IMR-90 (cell line): ENCODE data around the gene B4GALNT3. TPM values are rescaled to one million over a fixed set of nuclear protein-coding genes. Genes with fewer than 3 reads are reported as not detected.

Experiments used
- ATAC-seq: fragments of 200-7000 bp; cut with Tn5 transposase; 2 replicates; pipeline ENCODE4 v1.9.1; 2020; ENCODE audit warnings: low read depth, mild to moderate bottlenecking, moderate library complexity
- BruUV-seq: library from RNA; stranded (reverse); fragments of 400-500 nt; replicated peaks from 2 replicates; lab custom pipeline; 2021; lab: Mats Ljungman, UMichigan
- CTCF ChIA-PET: fragments of 300-600 bp; formaldehyde crosslinking; extraction: SDS; loops from one replicate; lab custom pipeline; 2021; ENCODE audit warnings: antibody characterized with exemption; lab: Yijun Ruan, JAX
- POLR2A ChIA-PET: fragments of 300-600 bp; sonication (Branson Sonifier 250); formaldehyde crosslinking; loops from one replicate; lab custom pipeline; 2022; ENCODE audit warnings: antibody characterized with exemption; ENCODE audit not compliant: unreplicated experiment; lab: Charles Lee
- DNase-seq: peaks from one replicate; pipeline ENCODE4 v3.0.0; 2013
- H2AFZ ChIP-seq: replicated peaks from 2 replicates; pipeline ENCODE3; 2013; ENCODE audit warnings: low read length, mild to moderate bottlenecking; ENCODE audit not compliant: poor library complexity
- H2AK5ac ChIP-seq: 2 replicates; pipeline ENCODE4 v1.6.1; 2013; ENCODE audit warnings: low read depth, low read length, inconsistent platforms
- H2AK9ac ChIP-seq: replicated peaks from 2 replicates; pipeline ENCODE3; 2013; ENCODE audit warnings: mild to moderate bottlenecking, low read depth, low read length, moderate library complexity; ENCODE audit not compliant: poor library complexity
- H2BK120ac ChIP-seq: 2 replicates; pipeline ENCODE4 v1.6.1; 2013; ENCODE audit warnings: low read depth, low read length, inconsistent platforms
- H2BK15ac ChIP-seq: 3 replicates; pipeline ENCODE4 v1.6.1; 2013; ENCODE audit warnings: low read depth, low read length, inconsistent platforms
- H2BK20ac ChIP-seq: 2 replicates; pipeline ENCODE4 v1.6.1; 2013; ENCODE audit warnings: low read depth, mild to moderate bottlenecking, inconsistent platforms, low read length, moderate library complexity
- H2BK5ac ChIP-seq: 2 replicates; pipeline ENCODE4 v1.6.1; 2013; ENCODE audit warnings: mild to moderate bottlenecking, low read depth, low read length, inconsistent platforms; ENCODE audit not compliant: poor library complexity, severe bottlenecking
- H3K14ac ChIP-seq: replicated peaks from 2 replicates; pipeline ENCODE4 v1.6.1; 2013; ENCODE audit warnings: low read depth, low read length, inconsistent platforms
- H3K18ac ChIP-seq: 2 replicates; pipeline ENCODE4 v1.6.1; 2013; ENCODE audit warnings: low read depth, low read length, control low read depth
- H3K23ac ChIP-seq: 2 replicates; pipeline ENCODE4 v1.6.1; 2013; ENCODE audit warnings: low read depth, low read length, inconsistent platforms
- H3K27ac ChIP-seq: 2 replicates; pipeline ENCODE4 v1.5.1; 2013; ENCODE audit warnings: mild to moderate bottlenecking, control low read depth, low read length; ENCODE audit not compliant: insufficient read depth
- H3K27me3 ChIP-seq: 2 replicates; pipeline ENCODE4 v1.6.1; 2013; ENCODE audit warnings: low read length; ENCODE audit not compliant: control insufficient read depth, insufficient read depth
- H3K36me3 ChIP-seq: 2 replicates; pipeline ENCODE4 v1.6.1; 2013; ENCODE audit warnings: low read length, mixed read lengths; ENCODE audit not compliant: control insufficient read depth, insufficient read depth
- H3K4ac ChIP-seq: 2 replicates; pipeline ENCODE4 v1.6.1; 2013; ENCODE audit warnings: low read depth, low read length, inconsistent platforms
- H3K4me1 ChIP-seq: 2 replicates; pipeline ENCODE4 v1.6.1; 2013; ENCODE audit warnings: low read length, mixed read lengths; ENCODE audit not compliant: control insufficient read depth, insufficient read depth
- H3K4me2 ChIP-seq: 2 replicates; pipeline ENCODE4 v1.6.1; 2013; ENCODE audit warnings: low read depth, mild to moderate bottlenecking, control low read depth, low read length, moderate library complexity
- H3K4me3 ChIP-seq: 2 replicates; pipeline ENCODE4 v1.5.1; 2013; ENCODE audit warnings: low read depth, mild to moderate bottlenecking, control low read depth, low read length, moderate library complexity; ENCODE audit not compliant: insufficient read depth
- H3K56ac ChIP-seq: 2 replicates; pipeline ENCODE4 v1.6.1; 2013; ENCODE audit warnings: low read length, inconsistent platforms; ENCODE audit not compliant: insufficient read depth; ENCODE audit errors: extremely low read depth
- H3K79me1 ChIP-seq, 2 experiments: 2 replicates each; pipeline ENCODE4 v1.6.1; 2013; ENCODE audit warnings: low read length in 2 of 2, inconsistent platforms in 1 of 2, low read depth in 1 of 2
- H3K9ac ChIP-seq: 2 replicates; pipeline ENCODE4 v1.6.1; 2013; ENCODE audit warnings: low read depth, low read length, control low read depth
- H3K9me1 ChIP-seq: 2 replicates; pipeline ENCODE4 v1.6.1; 2013; ENCODE audit warnings: low read length, inconsistent platforms; ENCODE audit not compliant: insufficient read depth
- H3K9me3 ChIP-seq: 2 replicates; pipeline ENCODE4 v1.6.1; 2013; ENCODE audit warnings: low read length; ENCODE audit not compliant: control insufficient read depth, insufficient read depth
- H4K20me1 ChIP-seq: 2 replicates; pipeline ENCODE4 v1.6.1; 2013; ENCODE audit warnings: low read length, inconsistent platforms; ENCODE audit not compliant: insufficient read depth
- H4K5ac ChIP-seq: 2 replicates; pipeline ENCODE4 v1.6.1; 2013; ENCODE audit warnings: mild to moderate bottlenecking, low read depth, low read length, control low read depth
- H4K8ac ChIP-seq, 2 experiments: 2 replicates each; pipeline ENCODE4 v1.6.1; 2013; ENCODE audit warnings: low read depth in 2 of 2, low read length in 2 of 2, control low read depth in 1 of 2, inconsistent platforms in 1 of 2
- H4K91ac ChIP-seq: 2 replicates; pipeline ENCODE4 v1.6.1; 2013; ENCODE audit warnings: low read depth, low read length, inconsistent platforms; ENCODE audit not compliant: insufficient read depth
- BHLHE40 ChIP-seq: fragments of 150-350 bp; IDR thresholded peaks from 2 replicates; pipeline ENCODE4 v1.6.1; 2016; ENCODE audit warnings: mild to moderate bottlenecking, low read depth, low read length
- CEBPB ChIP-seq: IDR thresholded peaks from 2 replicates; pipeline ENCODE4 v1.6.1; 2012; ENCODE audit warnings: low read depth, low read length, improper control_type of control experiment
- CHD1 ChIP-seq: IDR thresholded peaks from 2 replicates; pipeline ENCODE4 v1.6.1; 2012; ENCODE audit warnings: low read depth, low read length, improper control_type of control experiment
- CTCF ChIP-seq: conservative IDR thresholded peaks from 2 replicates; pipeline ENCODE4 v1.5.1; 2012; ENCODE audit warnings: mild to moderate bottlenecking, low read depth, low read length, improper control_type of control experiment
- ELK1 ChIP-seq: fragments of 150-350 bp; IDR thresholded peaks from 2 replicates; pipeline ENCODE4 v1.6.1; 2016; ENCODE audit warnings: low read depth, mild to moderate bottlenecking, low read length, moderate library complexity, borderline replicate concordance
- FOS ChIP-seq: fragments of 150-350 bp; IDR thresholded peaks from 2 replicates; pipeline ENCODE4 v1.6.1; 2016; ENCODE audit warnings: low read depth, low read length
- MAFK ChIP-seq: IDR thresholded peaks from 2 replicates; pipeline ENCODE4 v1.6.1; 2012; ENCODE audit warnings: low read depth, low read length, improper control_type of control experiment
- MAZ ChIP-seq: IDR thresholded peaks from 2 replicates; pipeline ENCODE4 v1.6.1; 2012; ENCODE audit warnings: low read depth, mild to moderate bottlenecking, low read length, improper control_type of control experiment, moderate library complexity, borderline replicate concordance
- MXI1 ChIP-seq: IDR thresholded peaks from 2 replicates; pipeline ENCODE4 v1.6.1; 2012; ENCODE audit warnings: low read depth, mild to moderate bottlenecking, low read length, moderate library complexity, borderline replicate concordance
- NFE2L2 ChIP-seq: fragments of 150-350 bp; IDR thresholded peaks from 2 replicates; pipeline ENCODE4 v1.6.1; 2016; ENCODE audit warnings: low read depth, mild to moderate bottlenecking, low read length
- POLR2A ChIP-seq: IDR thresholded peaks from 2 replicates; pipeline ENCODE4 v1.6.1; 2012; ENCODE audit warnings: mild to moderate bottlenecking, low read depth, low read length
- RAD21 ChIP-seq: IDR thresholded peaks from 2 replicates; pipeline ENCODE4 v1.6.1; 2012; ENCODE audit warnings: low read length, improper control_type of control experiment
- RCOR1 ChIP-seq: IDR thresholded peaks from 2 replicates; pipeline ENCODE4 v1.6.1; 2012; ENCODE audit warnings: mild to moderate bottlenecking, low read length, improper control_type of control experiment; ENCODE audit not compliant: insufficient replicate concordance
- RFX5 ChIP-seq: IDR thresholded peaks from 2 replicates; pipeline ENCODE4 v1.8.0; 2012; ENCODE audit warnings: low read depth, mild to moderate bottlenecking, low read length, moderate library complexity
- SMC3 ChIP-seq: fragments of 150-350 bp; IDR thresholded peaks from 2 replicates; pipeline ENCODE4 v1.6.1; 2016; ENCODE audit warnings: low read depth, mild to moderate bottlenecking, antibody characterized with exemption, low read length, moderate library complexity
- USF2 ChIP-seq: fragments of 150-350 bp; IDR thresholded peaks from 2 replicates; pipeline ENCODE4 v1.6.1; 2017; ENCODE audit warnings: mild to moderate bottlenecking, antibody characterized with exemption, low read length, low read depth
- WGBS, 2 experiments: methylation state at CpG; one replicate each; pipeline versions ENCODE4 v1.1.5 to v1.1.7; 2013; ENCODE audit warnings: missing lambda C conversion rate in 2 of 2; ENCODE audit not compliant: insufficient read length in 1 of 2; ENCODE audit errors: extremely low coverage in 2 of 2; 5-methylcytosine and 5-hydroxymethylcytosine counted together
- dilution Hi-C: fragments of 300-500 bp; cut with HindIII; formaldehyde crosslinking; loops from one replicate; pipeline ENCODE4 v1.14.3; 2018; ENCODE audit warnings: low sequenced_read_pairs; ENCODE audit not compliant: unreplicated experiment
- in situ Hi-C: fragments of 300-500 bp; cut with MboI; formaldehyde crosslinking; loops from 3 replicates; pipeline ENCODE4 v1.14.3; 2019; ENCODE audit warnings: low sequenced_read_pairs, inconsistent platforms, mixed read lengths
- intact Hi-C: fragments of 100-400 bp; cut with micrococcal nuclease; formaldehyde crosslinking; loops from 2 replicates; pipeline ENCODE4 v1.10.0; 2022
- polyA plus RNA-seq, 3 experiments: library from polyadenylated mRNA; depleted of rRNA; stranded (reverse); fragments of >200 nt; gene quantifications; 2 replicates each; pipeline ENCODE4 v1.2.3, GENCODE V29; 2012; ENCODE audit warnings: low replicate concordance in 1 of 3
- total RNA-seq: library from RNA; depleted of rRNA; stranded (reverse); fragments of >200 nt; gene quantifications from 2 replicates; pipeline ENCODE4 v1.2.3, GENCODE V29; 2012

Gene B4GALNT3
- total and polyA plus RNA-seq, 2 of the 4 experiments (the other 2 are of a cell fraction), result not detected

GRCh38 chr12:526089-526488, 66.3 kb downstream of the B4GALNT3 start:
- Histone ChIP-seq H3K56ac (no peak overlapping the region), H3K9ac (no peak overlapping the region), H3K18ac (no peak overlapping the region), H4K91ac (no peak overlapping the region), H3K4me1 (no peaks in the 10 kb centered on the region), H4K5ac (no peak overlapping the region), H3K23ac (no peak overlapping the region), H4K20me1 (no peaks in the 10 kb centered on the region), H2AFZ (no peak overlapping the region), H3K4ac (no peak overlapping the region), H3K14ac (no peak overlapping the region), H2AK9ac (peak overlapping the region; percentile 61), H3K27ac (no peak overlapping the region), H2BK20ac (no peak overlapping the region), H3K4me2 (no peak overlapping the region), H2BK15ac (no peak overlapping the region), H3K27me3 (peaks cover 49% of the 10 kb centered on the region), H3K9me3 (no peaks in the 10 kb centered on the region; the same call in 1 of the 2 replicates), H3K9me1 (0 out of 2 replicates have a peak, but pooled peaks cover 3% of the 10 kb centered on the region), H3K4me3 (no peak overlapping the region), H4K8ac (no peak overlapping the region), H2AK5ac (no peak overlapping the region), H2BK120ac (no peak overlapping the region), H3K79me1 (no peaks in the 10 kb centered on the region), H3K36me3 (no peaks in the 10 kb centered on the region), H2BK5ac (no peak overlapping the region)
- TF ChIP-seq POLR2A (no peak), BHLHE40 (no peak), MAZ (no peak), NFE2L2 (no peak), MXI1 (no peak), MAFK (no peak), CTCF (no peak), USF2 (no peak), RFX5 (no peak), CEBPB (no peak), FOS (no peak), RAD21 (no peak), RCOR1 (no peak), ELK1 (no peak), SMC3 (no peak), CHD1 (no peak)
- ATAC-seq (no peak), DNase-seq (no peak)
- 100% methylated on average over 2 of the region's 6 CpGs; no CpG with 5 or more reads in 1 of the 2 experiments for WGBS, 2 experiments
- ChIA-PET CTCF (no interaction called here), POLR2A (no interaction called here)
- in situ Hi-C loops, result no loop called here
- intact Hi-C loops, result no loop called here
- no TSS peak for BruUV-seq
- dilution Hi-C loops, result no loop called here
